Pancreas (tissue), 10 donors: ENCODE measurements around the gene APOC4. TPM values are rescaled to one million over a fixed set of nuclear protein-coding genes. Genes with fewer than 3 reads are reported as not detected.

Experiments
- ATAC-seq, 4 donors: fragments of 200-7000 bp; cut with Tn5 transposase; one replicate each; pipeline versions ENCODE4 v1.8.0 to v1.9.1; 2020; ENCODE audit warnings: mild to moderate bottlenecking in 4 of 4, moderate library complexity in 4 of 4
- DNase-seq, 6 donors: peaks; one replicate each; pipeline ENCODE4 v3.0.0-alpha.2; 2020
- FAIRE-seq: peaks from 2 replicates; lab custom pipeline; 2012; peaks lifted over from hg19 to GRCh38; lab: Jason Lieb, UNC
- H3K27ac ChIP-seq, 4 donors: fragments of 200-600 bp; sonication (generic); 1 replicate in 3 of 4; 2 replicates in 1 of 4; pipeline versions ENCODE4 v1.5.0 to v1.8.0; 2020
- H3K27me3 ChIP-seq, 4 donors: fragments of 200-600 bp; one replicate each; pipeline ENCODE4 v1.8.0; 2021
- H3K36me3 ChIP-seq, 3 donors: fragments of 200-600 bp; sonication (generic) in 1 of 3; one replicate each; pipeline versions ENCODE4 v1.5.0 to v1.8.0; 2020 to 2021
- H3K4me1 ChIP-seq, 3 donors: fragments of 200-600 bp; one replicate each; pipeline ENCODE4 v1.8.0; 2021
- H3K4me3 ChIP-seq, 4 donors: fragments of 200-600 bp; sonication (generic) in 2 of 4; one replicate each; pipeline versions ENCODE4 v1.5.0 to v1.8.0; 2020 to 2021
- H3K9me3 ChIP-seq, 4 donors: fragments of 200-600 bp; one replicate each; pipeline ENCODE4 v1.8.0; 2021
- WGBS, 2 donors: extraction: QIAGEN DNeasy Blood & Tissue Kit; methylation state at CpG; one replicate each; pipeline ENCODE4 v1.1.7; 2013; 5-methylcytosine and 5-hydroxymethylcytosine counted together
- intact Hi-C, 3 donors: fragments of 100-400 bp; cut with DNase I; formaldehyde crosslinking; loops; one replicate each; pipeline versions ENCODE4 v1.11.1 to v1.14.2; 2022
- polyA plus RNA-seq, 2 donors: library from polyadenylated mRNA; stranded (reverse); fragments of 200-250 nt; gene quantifications; one replicate each; pipeline ENCODE4 v1.2.3, GENCODE V29; 2013
- total RNA-seq, 6 donors: library from RNA; stranded (reverse); fragmentation: NEBNext Ultra II Directional in 4 of 6; extraction: Animal tissue kit (Norgen Biotek cat#: 25700) in 4 of 6; gene quantifications; one replicate each; pipeline versions ENCODE4 v1.2.1 to v1.2.4, GENCODE V29; 2021 to 2023
- TF ChIP-seq, protein P1 (sequence below), 4 donors: fragments of 200-600 bp; sonication (generic) in 3 of 4; IDR thresholded peaks; one replicate each; pipeline versions ENCODE4 v1.5.0 to v1.8.0; 2021; ENCODE audit warnings: antibody characterized with exemption in 4 of 4
- donor health status: healthy with polysubstance abuse.
- donor health status: DM: no; HTN: no; CAD: no; lungs with moderate emphysema.
- donor health status: DM: no; HTN: no; CAD: no.
- donor health status: control.
- donor health status: control.
- donor health status: Bipolar disorder and iron deficiency.
- donor health status: DM: yes; HTN: yes; CAD: no.
- donor health status: DM: no; HTN: no; CAD: no.
- donor health status: DM: no; HTN: no; CAD: no.
- donor health status: DM: yes; HTN: yes; CAD: no.

Gene APOC4
- total and polyA plus RNA-seq, 8 donors, result 0.47 TPM; not detected in 7

DNA sequence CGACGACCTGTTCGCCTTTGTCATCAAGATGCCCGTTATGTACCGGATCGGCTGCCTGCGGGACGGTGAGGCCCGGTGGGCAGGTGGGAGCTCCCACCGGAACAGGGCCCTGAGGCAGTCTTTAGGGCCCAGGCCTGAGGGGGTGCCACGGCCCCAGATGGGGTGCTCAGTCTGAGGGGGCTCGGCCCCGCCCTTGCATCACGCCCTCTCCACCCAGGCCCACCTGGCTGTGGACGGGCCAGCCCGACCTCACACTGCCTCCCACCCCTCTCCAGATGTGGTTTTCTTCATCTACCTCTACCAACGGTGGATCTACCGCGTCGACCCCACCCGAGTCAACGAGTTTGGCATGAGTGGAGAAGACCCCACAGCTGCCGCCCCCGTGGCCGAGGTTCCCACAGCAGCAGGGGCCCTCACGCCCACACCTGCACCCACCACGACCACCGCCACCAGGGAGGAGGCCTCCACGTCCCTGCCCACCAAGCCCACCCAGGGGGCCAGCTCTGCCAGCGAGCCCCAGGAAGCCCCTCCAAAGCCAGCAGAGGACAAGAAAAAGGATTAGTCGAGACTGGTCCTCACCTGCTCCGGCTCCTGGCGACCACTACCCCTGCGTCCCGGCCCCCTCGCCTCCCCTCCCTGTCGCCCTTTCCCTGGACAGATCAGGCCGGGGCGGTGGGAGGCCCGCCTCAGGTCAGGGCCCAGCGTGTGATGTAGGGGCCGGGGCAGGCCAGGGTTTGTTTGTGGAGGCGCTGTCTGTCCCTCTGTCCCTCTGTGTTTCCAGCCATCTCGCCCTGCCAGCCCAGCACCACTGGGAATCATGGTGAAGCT is 50.5 kb downstream of the APOC4 start:
- no peaks in the 10 kb centered on the region for H3K27me3 ChIP-seq
- 92 to 96% methylated on average over 44 of the region's 44 CpGs for WGBS, 2 donors
- no peaks in the 10 kb centered on the region for H3K4me1 ChIP-seq
- H3K36me3 ChIP-seq, result peaks cover 0 to 26% (median 8%) of the 10 kb centered on the region in 3 donors
- intact Hi-C loops, result no loop called here
- DNase-seq (peak in 1 of 6 donors; percentile 64), ATAC-seq (no peak), FAIRE-seq (no peak)
- H3K4me3 ChIP-seq, result no peak overlapping the region
- H3K27ac ChIP-seq, result no peak overlapping the region
- TF ChIP-seq, protein P1, sequence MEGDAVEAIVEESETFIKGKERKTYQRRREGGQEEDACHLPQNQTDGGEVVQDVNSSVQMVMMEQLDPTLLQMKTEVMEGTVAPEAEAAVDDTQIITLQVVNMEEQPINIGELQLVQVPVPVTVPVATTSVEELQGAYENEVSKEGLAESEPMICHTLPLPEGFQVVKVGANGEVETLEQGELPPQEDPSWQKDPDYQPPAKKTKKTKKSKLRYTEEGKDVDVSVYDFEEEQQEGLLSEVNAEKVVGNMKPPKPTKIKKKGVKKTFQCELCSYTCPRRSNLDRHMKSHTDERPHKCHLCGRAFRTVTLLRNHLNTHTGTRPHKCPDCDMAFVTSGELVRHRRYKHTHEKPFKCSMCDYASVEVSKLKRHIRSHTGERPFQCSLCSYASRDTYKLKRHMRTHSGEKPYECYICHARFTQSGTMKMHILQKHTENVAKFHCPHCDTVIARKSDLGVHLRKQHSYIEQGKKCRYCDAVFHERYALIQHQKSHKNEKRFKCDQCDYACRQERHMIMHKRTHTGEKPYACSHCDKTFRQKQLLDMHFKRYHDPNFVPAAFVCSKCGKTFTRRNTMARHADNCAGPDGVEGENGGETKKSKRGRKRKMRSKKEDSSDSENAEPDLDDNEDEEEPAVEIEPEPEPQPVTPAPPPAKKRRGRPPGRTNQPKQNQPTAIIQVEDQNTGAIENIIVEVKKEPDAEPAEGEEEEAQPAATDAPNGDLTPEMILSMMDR (IDR thresholded peaks at IDR 0.05), result no peak
- H3K9me3 ChIP-seq, result no peaks in the 10 kb centered on the region

DNA sequence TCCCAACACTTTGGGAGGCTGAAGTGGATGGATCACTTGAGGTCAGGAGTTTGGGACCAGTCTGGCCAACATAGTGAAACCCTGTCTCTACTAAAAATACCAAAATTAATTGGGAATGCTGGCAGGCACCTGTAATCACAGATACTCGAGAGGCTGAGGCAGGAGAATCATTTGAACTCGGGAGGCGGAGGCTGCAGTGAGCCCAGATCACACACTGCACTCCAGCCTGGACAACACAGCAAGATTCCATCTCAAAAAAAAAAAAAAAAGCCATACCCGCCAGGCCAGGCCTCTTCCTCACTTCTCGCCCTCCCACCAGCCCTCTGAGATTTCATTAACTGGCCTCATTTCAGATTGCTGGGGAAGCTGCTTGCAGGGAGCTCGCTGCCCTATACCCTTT is 51.5 kb downstream of the APOC4 start:
- FAIRE-seq, result no peak
- 84 to 89% methylated on average over 6 of the region's 6 CpGs for WGBS, 2 donors
- ATAC-seq, result no peak
- H3K27me3 ChIP-seq, result no peaks in the 10 kb centered on the region
- TF ChIP-seq, protein P1 (IDR thresholded peaks at IDR 0.05), result no peak
- no peak for DNase-seq
- H3K27ac ChIP-seq, result no peak overlapping the region
- no peak overlapping the region for H3K4me3 ChIP-seq
- no peaks in the 10 kb centered on the region for H3K9me3 ChIP-seq
- intact Hi-C loops, result no loop called here
- peaks cover 0 to 23% (median 8%) of the 10 kb centered on the region in 3 donors for H3K36me3 ChIP-seq
- no peaks in the 10 kb centered on the region for H3K4me1 ChIP-seq

DNA sequence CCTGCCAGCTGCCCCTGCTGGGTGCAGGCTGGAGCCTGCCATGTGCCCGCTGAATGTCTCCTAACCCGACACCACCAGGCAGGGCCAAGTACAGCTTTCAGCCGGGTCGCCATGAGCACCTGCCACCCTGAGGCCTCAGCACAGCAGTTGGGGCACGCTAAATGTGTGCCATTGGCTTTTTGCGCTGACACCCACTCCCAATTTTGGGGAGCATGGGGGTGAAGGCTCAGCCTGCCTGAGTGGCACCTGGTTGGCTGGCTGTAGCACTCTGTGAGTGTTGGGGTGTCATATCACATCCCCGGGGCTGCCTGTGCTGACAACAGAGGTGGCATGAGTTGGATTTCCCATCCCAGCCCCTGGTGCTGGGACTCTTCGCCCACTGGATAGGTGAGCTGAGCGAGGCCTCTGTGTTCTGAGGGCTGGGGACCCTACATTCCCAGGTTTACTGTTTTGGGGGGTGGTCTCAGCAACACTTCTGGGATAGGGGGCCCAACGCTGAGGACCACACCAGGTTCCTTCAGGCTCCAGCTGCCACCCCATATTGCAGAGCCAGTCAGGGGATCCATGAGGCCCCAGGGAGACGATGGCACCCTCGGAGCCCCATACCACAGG is 52.0 kb downstream of the APOC4 start:
- H3K9me3 ChIP-seq, result no peaks in the 10 kb centered on the region
- WGBS, 2 donors, result 85 to 92% methylated on average over 12 of the region's 12 CpGs
- peaks cover 0 to 18% (median 8%) of the 10 kb centered on the region in 3 donors for H3K36me3 ChIP-seq
- ATAC-seq (no peak), FAIRE-seq (no peak), DNase-seq (no peak)
- no peaks in the 10 kb centered on the region for H3K4me1 ChIP-seq
- H3K27me3 ChIP-seq, result no peaks in the 10 kb centered on the region
- TF ChIP-seq, protein P1 (IDR thresholded peaks at IDR 0.05), result no peak
- H3K4me3 ChIP-seq, result no peak overlapping the region
- no peak overlapping the region for H3K27ac ChIP-seq
- intact Hi-C loops, result no loop called here

Other genes with a start within 250 kb of the APOC4 start
- gene CEACAM16, start 243.1 kb upstream of the APOC4 start, total RNA-seq, result 1 to 10 TPM in 1 of 6 donors, under 1 TPM in 3, not detected in 2; 0.16 to 1.0 (median 0.31) TPM
- under 1 TPM in 1 of 2 donors, not detected in 1; 0.57 TPM for gene CEACAM16, start 243.1 kb upstream of the APOC4 start, polyA plus RNA-seq
- 10 to 100 TPM; 13.9 to 50.3 (median 30.0) TPM for gene BCL3, start 193.5 kb upstream of the APOC4 start, total RNA-seq
- 100 to 1,000 TPM in 1 of 2 donors, 10 to 100 TPM in 1; 79.9 to 113 TPM for gene BCL3, start 193.5 kb upstream of the APOC4 start, polyA plus RNA-seq
- gene CBLC, start 164.3 kb upstream of the APOC4 start, total RNA-seq, result 10 to 100 TPM; 10.1 to 14.8 (median 12.1) TPM
- gene CBLC, start 164.3 kb upstream of the APOC4 start, polyA plus RNA-seq, result 10 to 100 TPM; 16.5 to 29.7 TPM
- gene BCAM, start 133.1 kb upstream of the APOC4 start, total RNA-seq, result 10 to 100 TPM; 28.8 to 74.5 (median 40.5) TPM
- gene BCAM, start 133.1 kb upstream of the APOC4 start, polyA plus RNA-seq, result 100 to 1,000 TPM in 1 of 2 donors, 10 to 100 TPM in 1; 99.5 to 140 TPM
- gene NECTIN2, start 95.9 kb upstream of the APOC4 start, total RNA-seq, result 100 to 1,000 TPM in 1 of 6 donors, 10 to 100 TPM in 5; 26.7 to 101 (median 40.2) TPM
- 100 to 1,000 TPM in 1 of 2 donors, 10 to 100 TPM in 1; 93.6 to 101 TPM for gene NECTIN2, start 95.9 kb upstream of the APOC4 start, polyA plus RNA-seq
- 10 to 100 TPM; 12.8 to 28.8 (median 17.4) TPM for gene TOMM40, start 51.0 kb upstream of the APOC4 start, total RNA-seq
- gene TOMM40, start 51.0 kb upstream of the APOC4 start, polyA plus RNA-seq, result 10 to 100 TPM; 17.4 to 18.3 TPM
- 100 to 1,000 TPM in 1 of 6 donors, 10 to 100 TPM in 3, 1 to 10 TPM in 2; 3.1 to 379 (median 16.5) TPM for gene APOE, start 36.4 kb upstream of the APOC4 start, total RNA-seq
- 10 to 100 TPM; 14.8 to 45.1 TPM for gene APOE, start 36.4 kb upstream of the APOC4 start, polyA plus RNA-seq
- gene APOC1, start 27.6 kb upstream of the APOC4 start, total RNA-seq, result 100 to 1,000 TPM in 1 of 6 donors, 10 to 100 TPM in 1, 1 to 10 TPM in 4; 1.1 to 213 (median 5.7) TPM
- 1 to 10 TPM; 5.0 to 7.6 TPM for gene APOC1, start 27.6 kb upstream of the APOC4 start, polyA plus RNA-seq
- gene APOC2, start 3.8 kb downstream of the APOC4 start, total RNA-seq, result 10 to 100 TPM in 1 of 6 donors, 1 to 10 TPM in 1, under 1 TPM in 2, not detected in 2; 0.49 to 22.1 (median 3.8) TPM
- 1 to 10 TPM in 1 of 2 donors, under 1 TPM in 1; 0.54 to 2.2 TPM for gene APOC2, start 3.8 kb downstream of the APOC4 start, polyA plus RNA-seq
- 10 to 100 TPM; 56.4 to 73.6 (median 63.8) TPM for gene CLPTM1, start 13.1 kb downstream of the APOC4 start, total RNA-seq
- gene CLPTM1, start 13.1 kb downstream of the APOC4 start, polyA plus RNA-seq, result 10 to 100 TPM; 74.5 to 81.9 TPM
- gene RELB, start 59.2 kb downstream of the APOC4 start, total RNA-seq, result 10 to 100 TPM in 4 of 6 donors, 1 to 10 TPM in 2; 8.3 to 21.7 (median 13.4) TPM
- 10 to 100 TPM; 25.1 to 33.5 TPM for gene RELB, start 59.2 kb downstream of the APOC4 start, polyA plus RNA-seq
- 10 to 100 TPM; 34.8 to 55.0 (median 47.7) TPM for gene CLASRP, start 96.8 kb downstream of the APOC4 start, total RNA-seq
- gene CLASRP, start 96.8 kb downstream of the APOC4 start, polyA plus RNA-seq, result 100 to 1,000 TPM; 213 to 244 TPM
- under 1 TPM; 0.15 to 0.52 (median 0.32) TPM for gene ZNF296, start 134.2 kb downstream of the APOC4 start, total RNA-seq
- gene ZNF296, start 134.2 kb downstream of the APOC4 start, polyA plus RNA-seq, result 1 to 10 TPM; 2.0 to 2.1 TPM
- 10 to 100 TPM in 1 of 6 donors, 1 to 10 TPM in 5; 3.8 to 11.4 (median 7.7) TPM for gene GEMIN7, start 137.0 kb downstream of the APOC4 start, total RNA-seq
- gene GEMIN7, start 137.0 kb downstream of the APOC4 start, polyA plus RNA-seq, result 10 to 100 TPM; 16.6 to 26.2 TPM
- 10 to 100 TPM; 13.0 to 18.7 (median 15.1) TPM for gene PPP1R37, start 150.9 kb downstream of the APOC4 start, total RNA-seq
- 10 to 100 TPM; 31.7 to 57.4 TPM for gene PPP1R37, start 150.9 kb downstream of the APOC4 start, polyA plus RNA-seq
- gene NKPD1, start 218.7 kb downstream of the APOC4 start, total RNA-seq, result under 1 TPM in 2 of 6 donors, not detected in 4; 0.03 to 0.09 TPM
- gene NKPD1, start 218.7 kb downstream of the APOC4 start, polyA plus RNA-seq, result under 1 TPM; 0.19 to 0.33 TPM
- 10 to 100 TPM in 5 of 6 donors, 1 to 10 TPM in 1; 9.7 to 18.9 (median 12.8) TPM for gene TRAPPC6A, start 236.0 kb downstream of the APOC4 start, total RNA-seq
- 10 to 100 TPM; 19.3 to 37.9 TPM for gene TRAPPC6A, start 236.0 kb downstream of the APOC4 start, polyA plus RNA-seq
- gene BLOC1S3, start 236.5 kb downstream of the APOC4 start, total RNA-seq, result 10 to 100 TPM in 1 of 6 donors, 1 to 10 TPM in 5; 4.3 to 12.3 (median 6.3) TPM
- 1 to 10 TPM; 2.1 to 3.6 TPM for gene BLOC1S3, start 236.5 kb downstream of the APOC4 start, polyA plus RNA-seq